Measurements from ENCODE around the gene GPR132.

GPR132 gene

DNA sequence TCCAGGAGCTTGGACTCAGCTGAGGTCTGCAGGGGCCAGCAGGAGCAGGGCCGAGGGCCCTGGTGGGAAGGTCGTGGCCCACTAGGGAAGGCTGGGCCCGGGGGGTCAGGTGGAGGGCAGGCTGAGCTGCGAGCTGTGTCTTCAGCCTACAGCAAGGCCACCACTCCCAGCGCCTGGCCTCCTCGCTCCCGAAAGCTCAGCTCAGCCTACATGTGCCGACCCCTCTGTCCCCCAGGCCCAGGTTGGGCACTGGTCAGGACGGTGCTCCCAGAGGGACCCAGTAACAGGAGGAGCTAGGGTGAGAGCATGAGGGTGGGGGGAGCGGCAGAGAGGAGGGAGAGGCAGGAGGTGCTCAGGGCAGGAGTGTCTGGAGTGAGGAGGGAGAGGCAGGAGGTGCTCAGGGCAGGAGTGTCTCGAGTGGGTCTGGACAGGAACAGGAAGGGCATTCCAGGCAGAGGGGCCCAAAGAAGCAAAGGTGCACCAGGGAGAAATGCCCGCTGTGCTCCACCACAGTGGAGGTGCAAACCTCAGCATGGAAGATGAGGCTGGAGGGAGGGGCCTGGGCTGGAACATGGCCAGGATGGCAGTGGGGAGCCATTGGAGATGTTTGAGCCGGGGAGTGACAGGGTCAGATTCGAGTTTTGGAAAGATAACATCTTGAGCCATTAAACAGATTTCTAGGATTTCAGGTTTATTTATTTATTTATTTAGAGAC lies 29.1 kb upstream of the GPR132 start:
- DNase-seq = no peak
- Histone ChIP-seq H3K4me3 (ENCODE audit: low read length) (no peak overlapping the region), H4K20me1 (ENCODE audit: insufficient read depth, low read length) (no peaks in the 10 kb centered on the region), H3K9ac (ENCODE audit: low read length) (no peak overlapping the region), H3K36me3 (replicated peaks; ENCODE audit: insufficient read depth, low read length) (no peaks in the 10 kb centered on the region), H3K4me2 (ENCODE audit: low read depth, low read length) (no peak overlapping the region), H3K9me3 (replicated peaks; ENCODE audit: insufficient read depth, low read length) (no peaks in the 10 kb centered on the region), H3F3A (ENCODE audit: insufficient read depth, low read length) (no peaks in the 10 kb centered on the region), H3K79me2 (ENCODE audit: low read length) (no peaks in the 10 kb centered on the region), H3K27ac (ENCODE audit: low read length) (no peak overlapping the region), H3K9me2 (replicated peaks; ENCODE audit: insufficient read depth, low read length) (no peaks in the 10 kb centered on the region), H3K4me1 (ENCODE audit: low read length) (no peaks in the 10 kb centered on the region), H3K27me3 (replicated peaks; ENCODE audit: insufficient read depth, low read length) (peaks cover 46% of the 10 kb centered on the region), H2AFZ (ENCODE audit: low read length) (no peak overlapping the region)
- TF ChIP-seq EZH2 (optimal IDR thresholded peaks at IDR 0.05; ENCODE audit: low read depth, low read length) (no peak), CTCF (IDR thresholded peaks at IDR 0.05; ENCODE audit: low read length) (no peak), EZH2phosphoT487 (IDR thresholded peaks at IDR 0.05; ENCODE audit: low read length) (no peak)

GRCh38 chr14:105093431-105094192 lies 28.4 kb upstream of the GPR132 start:
- Histone ChIP-seq H3K4me1 (ENCODE audit: low read length) (no peaks in the 10 kb centered on the region), H4K20me1 (ENCODE audit: insufficient read depth, low read length) (no peaks in the 10 kb centered on the region), H2AFZ (ENCODE audit: low read length) (no peak overlapping the region), H3K36me3 (replicated peaks; ENCODE audit: insufficient read depth, low read length) (no peaks in the 10 kb centered on the region), H3K79me2 (ENCODE audit: low read length) (no peaks in the 10 kb centered on the region), H3K9me2 (replicated peaks; ENCODE audit: insufficient read depth, low read length) (no peaks in the 10 kb centered on the region), H3K27me3 (replicated peaks; ENCODE audit: insufficient read depth, low read length) (peaks cover 44% of the 10 kb centered on the region), H3K4me2 (ENCODE audit: low read depth, low read length) (no peak overlapping the region), H3K9me3 (replicated peaks; ENCODE audit: insufficient read depth, low read length) (no peaks in the 10 kb centered on the region), H3K9ac (ENCODE audit: low read length) (no peak overlapping the region), H3K27ac (ENCODE audit: low read length) (no peak overlapping the region), H3K4me3 (ENCODE audit: low read length) (no peak overlapping the region), H3F3A (ENCODE audit: insufficient read depth, low read length) (no peaks in the 10 kb centered on the region)
- TF ChIP-seq CTCF (IDR thresholded peaks at IDR 0.05; ENCODE audit: low read length) = no peak
- DNase-seq = no peak

DNA sequence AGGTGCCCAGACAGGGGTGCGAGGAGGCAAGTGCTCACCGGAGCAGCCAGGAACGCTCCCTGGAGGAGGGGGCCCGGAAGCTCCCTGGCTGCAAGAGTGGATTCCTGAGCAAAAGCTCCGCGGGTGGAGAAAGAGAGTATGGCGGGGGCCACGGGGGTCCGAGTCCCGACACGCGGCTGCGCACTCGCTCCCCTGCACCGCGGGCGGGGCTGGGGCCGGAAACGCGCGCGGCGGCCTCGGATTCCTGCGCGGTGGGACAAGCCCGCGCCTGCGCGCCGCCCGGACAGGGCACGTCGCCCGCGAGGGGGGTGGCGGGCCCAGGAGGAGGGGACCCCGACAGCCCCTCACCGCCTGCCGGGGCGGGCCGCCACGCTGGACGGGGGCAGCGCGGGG lies 27.8 kb upstream of the GPR132 start:
- Histone ChIP-seq H2AFZ (ENCODE audit: low read length) (no peak overlapping the region), H3K4me1 (ENCODE audit: low read length) (no peaks in the 10 kb centered on the region)
- no peak for TF ChIP-seq CTCF (IDR thresholded peaks at IDR 0.05; ENCODE audit: low read length)

More for the DNA sequence above, 27.8 kb upstream of the GPR132 start:
- Histone ChIP-seq H3K79me2 (ENCODE audit: low read length) (no peaks in the 10 kb centered on the region), H3K4me2 (ENCODE audit: low read depth, low read length) (no peak overlapping the region), H3K27me3 (replicated peaks; ENCODE audit: insufficient read depth, low read length) (peaks cover 45% of the 10 kb centered on the region), H3K27ac (ENCODE audit: low read length) (no peak overlapping the region), H3K4me3 (ENCODE audit: low read length) (no peak overlapping the region), H3F3A (ENCODE audit: insufficient read depth, low read length) (no peaks in the 10 kb centered on the region), H3K9me2 (replicated peaks; ENCODE audit: insufficient read depth, low read length) (no peaks in the 10 kb centered on the region), H3K9ac (ENCODE audit: low read length) (no peak overlapping the region), H4K20me1 (ENCODE audit: insufficient read depth, low read length) (no peaks in the 10 kb centered on the region), H3K36me3 (replicated peaks; ENCODE audit: insufficient read depth, low read length) (no peaks in the 10 kb centered on the region), H3K9me3 (replicated peaks; ENCODE audit: insufficient read depth, low read length) (no peaks in the 10 kb centered on the region)
- no peak for DNase-seq
